ENCODE measurements around the gene PPP1R3E. TPM values are rescaled to one million over a fixed set of nuclear protein-coding genes. Genes with fewer than 3 reads are reported as not detected.

PPP1R3E gene
- total and polyA plus RNA-seq, 2 of the 13 experiments (the other 11 are each of a cell fraction or from before 2014, with no cell fraction given): 16.5 to 26.5 TPM

GRCh38 chr14:23320584-23321571 is 18.2 kb upstream of the PPP1R3E start, which contains the start of gene PABPN1 (continued):
- TF ChIP-seq ZBTB42 (CRISPR knock-in tag; IDR thresholded peaks at IDR 0.05) (peak; percentile 91; the same call in 1 of the 2 replicates), ZNF205 (CRISPR knock-in tag; IDR thresholded peaks at IDR 0.05) (peak; percentile 77), HDAC2 (CRISPR knock-in tag; IDR thresholded peaks at IDR 0.05) (peak; percentile 95), ZMYM2 (CRISPR knock-in tag; IDR thresholded peaks at IDR 0.05) (no peak), MLXIP (CRISPR knock-in tag; IDR thresholded peaks at IDR 0.05; ENCODE audit: borderline replicate concordance) (0 out of 2 replicates have a peak, but pooled peaks have one; percentile 14), NFE2L2 (IDR thresholded peaks at IDR 0.05; ENCODE audit: low read length) (peak; percentile 1; the same call in 1 of the 2 replicates), KLF12 (CRISPR knock-in tag; IDR thresholded peaks at IDR 0.05; ENCODE audit: borderline replicate concordance) (peak; percentile 92), HMG20A (CRISPR knock-in tag; IDR thresholded peaks at IDR 0.05; ENCODE audit: borderline replicate concordance) (0 out of 2 replicates have a peak, but pooled peaks have one; percentile 43), SCMH1 (CRISPR knock-in tag; IDR thresholded peaks at IDR 0.05; ENCODE audit: borderline replicate concordance) (no peak), REPIN1 (CRISPR knock-in tag; IDR thresholded peaks at IDR 0.05; ENCODE audit: borderline replicate concordance, low read depth) (peak; percentile 99), MNT (IDR thresholded peaks at IDR 0.05) (peak; percentile 64; the same call in 1 of the 2 replicates), ZBTB37 (CRISPR knock-in tag; IDR thresholded peaks at IDR 0.05) (no peak), MED1 (CRISPR knock-in tag; IDR thresholded peaks at IDR 0.05) (peak; percentile 93), SKI (IDR thresholded peaks at IDR 0.05; ENCODE audit: partially characterized antibody) (no peak)
- TF ChIP-seq, protein P1, sequence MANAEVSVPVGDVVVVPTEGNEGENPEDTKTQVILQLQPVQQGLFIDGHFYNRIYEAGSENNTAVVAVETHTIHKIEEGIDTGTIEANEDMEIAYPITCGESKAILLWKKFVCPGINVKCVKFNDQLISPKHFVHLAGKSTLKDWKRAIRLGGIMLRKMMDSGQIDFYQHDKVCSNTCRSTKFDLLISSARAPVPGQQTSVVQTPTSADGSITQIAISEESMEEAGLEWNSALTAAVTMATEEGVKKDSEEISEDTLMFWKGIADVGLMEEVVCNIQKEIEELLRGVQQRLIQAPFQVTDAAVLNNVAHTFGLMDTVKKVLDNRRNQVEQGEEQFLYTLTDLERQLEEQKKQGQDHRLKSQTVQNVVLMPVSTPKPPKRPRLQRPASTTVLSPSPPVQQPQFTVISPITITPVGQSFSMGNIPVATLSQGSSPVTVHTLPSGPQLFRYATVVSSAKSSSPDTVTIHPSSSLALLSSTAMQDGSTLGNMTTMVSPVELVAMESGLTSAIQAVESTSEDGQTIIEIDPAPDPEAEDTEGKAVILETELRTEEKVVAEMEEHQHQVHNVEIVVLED (CRISPR knock-in tag; IDR thresholded peaks at IDR 0.05; ENCODE audit: borderline replicate concordance): peak; percentile 92
- TF ChIP-seq, protein P2, sequence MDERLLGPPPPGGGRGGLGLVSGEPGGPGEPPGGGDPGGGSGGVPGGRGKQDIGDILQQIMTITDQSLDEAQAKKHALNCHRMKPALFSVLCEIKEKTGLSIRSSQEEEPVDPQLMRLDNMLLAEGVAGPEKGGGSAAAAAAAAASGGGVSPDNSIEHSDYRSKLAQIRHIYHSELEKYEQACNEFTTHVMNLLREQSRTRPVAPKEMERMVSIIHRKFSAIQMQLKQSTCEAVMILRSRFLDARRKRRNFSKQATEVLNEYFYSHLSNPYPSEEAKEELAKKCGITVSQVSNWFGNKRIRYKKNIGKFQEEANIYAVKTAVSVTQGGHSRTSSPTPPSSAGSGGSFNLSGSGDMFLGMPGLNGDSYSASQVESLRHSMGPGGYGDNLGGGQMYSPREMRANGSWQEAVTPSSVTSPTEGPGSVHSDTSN (CRISPR knock-in tag; IDR thresholded peaks at IDR 0.05): peak; percentile 98
- TF ChIP-seq, protein P3, sequence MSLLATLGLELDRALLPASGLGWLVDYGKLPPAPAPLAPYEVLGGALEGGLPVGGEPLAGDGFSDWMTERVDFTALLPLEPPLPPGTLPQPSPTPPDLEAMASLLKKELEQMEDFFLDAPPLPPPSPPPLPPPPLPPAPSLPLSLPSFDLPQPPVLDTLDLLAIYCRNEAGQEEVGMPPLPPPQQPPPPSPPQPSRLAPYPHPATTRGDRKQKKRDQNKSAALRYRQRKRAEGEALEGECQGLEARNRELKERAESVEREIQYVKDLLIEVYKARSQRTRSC (CRISPR knock-in tag; IDR thresholded peaks at IDR 0.05; ENCODE audit: low read depth): peak; percentile 86; the same call in 1 of the 2 replicates
